Stomach (tissue), 9 donors: ENCODE results near the gene KCNH1. TPM values are rescaled to one million over a fixed set of nuclear protein-coding genes. Genes with fewer than 3 reads are reported as not detected.

Source experiments
- DNase-seq, 2 donors: peaks; one replicate each; pipeline versions ENCODE4 v3.0.0 to v3.0.0-alpha.2; 2013 to 2019
- H3K27ac ChIP-seq, 5 donors: fragments of 200-600 bp in 4 of 5; sonication (generic) in 4 of 5; one replicate each; pipeline ENCODE4 v1.5.1; 2013 to 2019; ENCODE audit warnings: mild to moderate bottlenecking in 1 of 5, moderate library complexity in 1 of 5
- H3K27me3 ChIP-seq, 3 donors: fragments of 200-600 bp; sonication (generic); one replicate each; pipeline ENCODE4 v1.5.1; 2017 to 2019; ENCODE audit warnings: mixed run types in 1 of 3
- H3K36me3 ChIP-seq, 4 donors: fragments of 200-600 bp; sonication (generic); 1 replicate in 3 of 4; 2 replicates in 1 of 4; pipeline ENCODE4 v1.5.1; 2016 to 2019
- H3K4me1 ChIP-seq, 4 donors: fragments of 200-600 bp; sonication (generic); one replicate each; pipeline ENCODE4 v1.5.1; 2016 to 2019
- H3K4me3 ChIP-seq, 4 donors: fragments of 200-600 bp; sonication (generic) in 3 of 4; one replicate each; pipeline ENCODE4 v1.5.1; 2016 to 2019; ENCODE audit warnings: mild to moderate bottlenecking in 1 of 4
- H3K9me3 ChIP-seq, 4 donors: fragments of 200-600 bp; sonication (generic); one replicate each; pipeline ENCODE4 v1.5.1; 2016 to 2019
- EP300 ChIP-seq: sonication (generic); formaldehyde crosslinking; IDR thresholded peaks from one replicate; pipeline ENCODE4 v1.6.1; 2017; ENCODE audit warnings: antibody characterized with exemption
- POLR2A ChIP-seq, 4 donors: fragments of 450-650 bp; IDR thresholded peaks; one replicate each; pipeline ENCODE4 v1.6.1; 2016; ENCODE audit warnings: antibody characterized with exemption in 4 of 4, control low read depth in 2 of 4, mild to moderate bottlenecking in 1 of 4, moderate library complexity in 1 of 4
- POLR2AphosphoS5 ChIP-seq, 3 donors: sonication (generic); formaldehyde crosslinking; IDR thresholded peaks; one replicate each; pipeline ENCODE4 v1.6.1; 2016; ENCODE audit warnings: antibody characterized with exemption in 3 of 3
- WGBS, 5 donors: extraction: QIAGEN DNeasy Blood & Tissue Kit in 3 of 5; methylation state at CpG; one replicate each; pipeline versions ENCODE4 v1.1.5 to v1.1.7; 2013 to 2018; 5-methylcytosine and 5-hydroxymethylcytosine counted together
- intact Hi-C: fragments of 100-400 bp; cut with DNase I; formaldehyde crosslinking; loops from one replicate; pipeline ENCODE4 v1.15.1; 2023; ENCODE audit warnings: low total_unique reads
- polyA plus RNA-seq, 3 donors: library from polyadenylated mRNA; stranded (reverse); fragments of 200-250 nt; gene quantifications; one replicate each; pipeline ENCODE4 v1.2.3, GENCODE V29; 2013
- total RNA-seq, 5 donors: library from RNA; depleted of rRNA; stranded (reverse); fragments of >200 nt; gene quantifications; one replicate each; pipeline versions ENCODE4 v1.1.0 to v1.2.3, GENCODE V29; 2014 to 2016
- TF ChIP-seq, protein P1 (sequence below), 7 experiments: fragments of 450-650 bp in 4 of 7; fragments of 200-600 bp in 3 of 7; sonication (generic) in 3 of 7; IDR thresholded peaks; one replicate each; pipeline ENCODE4 v1.5.1; 2016 to 2019; ENCODE audit warnings: antibody characterized with exemption in 7 of 7, control low read depth in 2 of 7, mild to moderate bottlenecking in 1 of 7
- donor health status: healthy with polysubstance abuse.
- donor health status: Bipolar disorder and iron deficiency.
- donor health status: healthy.

KCNH1 gene
- total and polyA plus RNA-seq, 8 donors: 0.10 to 6.8 (median 3.2) TPM; not detected in 1

DNA sequence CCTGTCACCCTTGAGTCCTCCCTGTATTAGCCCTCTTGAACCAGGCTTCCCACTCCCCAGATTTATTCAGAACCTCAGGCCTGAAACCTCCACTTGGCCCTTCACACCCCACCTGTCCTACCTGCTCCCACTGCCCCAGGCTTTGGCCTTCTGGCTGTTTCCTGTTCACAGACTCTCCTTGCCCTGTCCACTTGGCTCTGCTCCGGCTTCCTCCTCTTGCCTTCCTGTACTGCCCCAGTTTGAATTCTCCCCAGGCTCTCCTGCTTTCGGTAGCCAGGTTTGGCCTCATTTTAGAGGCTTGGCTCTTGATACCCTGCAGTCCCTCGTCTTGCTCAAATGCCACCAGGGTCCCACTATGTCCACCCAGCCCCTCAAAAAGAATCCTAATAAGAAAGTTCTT lies 385.2 kb downstream of the KCNH1 start:
- intact Hi-C loops: no loop called here
- Histone ChIP-seq H3K27ac (no peak overlapping the region), H3K36me3 (no peaks in the 10 kb centered on the region), H3K4me1 (no peaks in the 10 kb centered on the region), H3K27me3 (no peaks in the 10 kb centered on the region), H3K4me3 (no peak overlapping the region), H3K9me3 (no peaks in the 10 kb centered on the region)
- WGBS, 5 donors: 76 to 87% (median 78%) methylated on average over 3 of the region's 3 CpGs
- DNase-seq: no peak
- no peak for TF ChIP-seq POLR2A (IDR thresholded peaks at IDR 0.05)
- TF ChIP-seq POLR2AphosphoS5 (IDR thresholded peaks at IDR 0.05): no peak
- TF ChIP-seq EP300: no peak
- TF ChIP-seq, protein P1, sequence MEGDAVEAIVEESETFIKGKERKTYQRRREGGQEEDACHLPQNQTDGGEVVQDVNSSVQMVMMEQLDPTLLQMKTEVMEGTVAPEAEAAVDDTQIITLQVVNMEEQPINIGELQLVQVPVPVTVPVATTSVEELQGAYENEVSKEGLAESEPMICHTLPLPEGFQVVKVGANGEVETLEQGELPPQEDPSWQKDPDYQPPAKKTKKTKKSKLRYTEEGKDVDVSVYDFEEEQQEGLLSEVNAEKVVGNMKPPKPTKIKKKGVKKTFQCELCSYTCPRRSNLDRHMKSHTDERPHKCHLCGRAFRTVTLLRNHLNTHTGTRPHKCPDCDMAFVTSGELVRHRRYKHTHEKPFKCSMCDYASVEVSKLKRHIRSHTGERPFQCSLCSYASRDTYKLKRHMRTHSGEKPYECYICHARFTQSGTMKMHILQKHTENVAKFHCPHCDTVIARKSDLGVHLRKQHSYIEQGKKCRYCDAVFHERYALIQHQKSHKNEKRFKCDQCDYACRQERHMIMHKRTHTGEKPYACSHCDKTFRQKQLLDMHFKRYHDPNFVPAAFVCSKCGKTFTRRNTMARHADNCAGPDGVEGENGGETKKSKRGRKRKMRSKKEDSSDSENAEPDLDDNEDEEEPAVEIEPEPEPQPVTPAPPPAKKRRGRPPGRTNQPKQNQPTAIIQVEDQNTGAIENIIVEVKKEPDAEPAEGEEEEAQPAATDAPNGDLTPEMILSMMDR (IDR thresholded peaks at IDR 0.05): no peak

DNA sequence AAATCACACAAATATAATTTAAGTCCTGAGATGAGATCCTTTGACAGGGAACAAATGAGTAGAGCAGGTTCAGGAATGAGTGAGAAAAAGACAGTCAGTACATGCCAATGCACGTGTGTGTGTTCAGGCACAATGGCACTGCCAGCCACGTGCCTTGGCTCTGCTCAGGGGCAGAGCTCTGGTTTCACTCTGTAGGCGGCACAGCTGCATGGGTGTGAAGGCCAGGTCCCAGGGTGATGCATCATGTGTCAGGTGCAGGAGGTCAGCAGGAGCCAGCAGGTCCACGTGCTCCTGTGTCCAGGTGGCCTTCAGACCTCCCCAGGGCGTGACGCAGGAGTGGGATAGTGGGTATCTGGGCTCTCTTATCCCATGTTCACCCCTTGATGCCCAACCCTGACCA lies 386.1 kb downstream of the KCNH1 start:
- 54 to 72% (median 69%) methylated on average over 4 to 6 of the region's 6 CpGs for WGBS, 5 donors
- Histone ChIP-seq H3K4me3 (no peak overlapping the region), H3K9me3 (no peaks in the 10 kb centered on the region), H3K27me3 (no peaks in the 10 kb centered on the region), H3K36me3 (no peaks in the 10 kb centered on the region), H3K4me1 (no peaks in the 10 kb centered on the region), H3K27ac (no peak overlapping the region)
- intact Hi-C loops: no loop called here
- no peak for DNase-seq
- TF ChIP-seq POLR2A (IDR thresholded peaks at IDR 0.05): no peak
- no peak for TF ChIP-seq POLR2AphosphoS5 (IDR thresholded peaks at IDR 0.05)
- TF ChIP-seq, protein P1 (IDR thresholded peaks at IDR 0.05): no peak
- TF ChIP-seq EP300: no peak

DNA sequence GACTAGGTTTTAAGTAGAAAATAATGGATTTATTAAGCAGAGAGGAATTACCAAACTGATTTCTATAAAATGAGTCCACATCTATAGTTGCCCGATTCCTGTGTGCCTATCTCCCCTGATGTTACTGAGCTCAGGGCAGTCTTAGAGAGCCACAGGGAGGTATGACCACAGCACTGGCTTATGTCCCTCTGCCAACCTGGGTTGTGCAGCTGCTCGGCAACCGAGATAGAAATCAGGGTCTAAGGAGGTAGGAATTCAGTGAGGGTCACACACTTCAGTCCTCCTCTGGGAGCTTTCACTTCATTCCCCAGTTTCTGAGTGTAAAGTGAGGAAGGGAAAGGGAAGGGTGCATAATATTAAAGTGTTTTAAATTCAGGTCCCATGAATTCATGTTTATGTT lies 386.8 kb downstream of the KCNH1 start:
- H3K27ac ChIP-seq: no peak overlapping the region
- no peak overlapping the region for H3K4me3 ChIP-seq
- H3K36me3 ChIP-seq: no peaks in the 10 kb centered on the region
- WGBS, 5 donors: 69 to 83% (median 78%) methylated on average over 3 of the region's 3 CpGs
- DNase-seq: no peak
- H3K27me3 ChIP-seq: no peaks in the 10 kb centered on the region
- H3K4me1 ChIP-seq: no peaks in the 10 kb centered on the region
- intact Hi-C loops: no loop called here
- no peaks in the 10 kb centered on the region for H3K9me3 ChIP-seq
- TF ChIP-seq EP300 (no peak), POLR2AphosphoS5 (IDR thresholded peaks at IDR 0.05) (no peak), POLR2A (IDR thresholded peaks at IDR 0.05) (no peak)
- TF ChIP-seq, protein P1 (IDR thresholded peaks at IDR 0.05): no peak

DNA sequence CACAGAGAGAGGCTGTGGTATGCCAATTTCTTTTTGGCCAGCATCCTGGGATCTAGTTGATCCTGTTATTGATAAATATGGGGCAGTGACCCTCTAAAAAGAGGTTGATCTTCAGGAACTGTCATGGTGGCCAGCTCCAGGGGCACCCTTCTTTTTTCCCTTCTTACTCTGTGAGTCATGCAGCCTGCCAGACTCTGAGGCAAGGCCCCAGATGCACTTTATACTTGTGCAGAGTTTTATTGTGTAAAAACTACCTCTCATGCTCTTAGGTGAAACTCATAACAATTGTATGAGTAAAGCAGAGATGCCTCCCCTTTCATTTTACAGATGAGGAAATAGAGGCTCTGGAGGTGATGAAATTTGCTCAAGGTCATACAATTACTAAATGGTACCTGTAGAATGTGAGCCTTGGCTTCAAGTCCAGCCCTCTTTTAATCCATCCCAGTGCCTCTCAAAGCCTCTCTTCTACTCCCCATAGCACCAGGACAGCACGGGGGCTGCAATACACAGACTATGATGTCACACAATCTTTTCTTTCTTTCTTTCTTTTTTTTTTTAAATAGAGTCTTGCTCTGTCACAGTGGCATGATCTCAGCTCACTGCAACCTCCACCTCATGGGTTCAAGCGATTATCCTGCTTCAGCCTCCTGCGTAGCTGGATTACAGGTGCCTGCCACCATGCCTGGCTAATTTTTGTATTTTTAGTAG lies 387.8 kb downstream of the KCNH1 start:
- Histone ChIP-seq H3K27me3 (no peaks in the 10 kb centered on the region), H3K4me1 (no peaks in the 10 kb centered on the region), H3K9me3 (no peaks in the 10 kb centered on the region), H3K4me3 (no peak overlapping the region), H3K36me3 (no peaks in the 10 kb centered on the region), H3K27ac (no peak overlapping the region)
- intact Hi-C loops: no loop called here
- DNase-seq: no peak
- TF ChIP-seq, protein P1 (IDR thresholded peaks at IDR 0.05): no peak
- 65 to 86% (median 79%) methylated on average over 3 of the region's 3 CpGs for WGBS, 5 donors
